Activated CD4-positive, CD25-positive, alpha-beta regulatory T cell treated with anti-CD3 and anti-CD28 coated beads, Interleukin-2, amount 50 U/mL, for 16 hours (primary cell): ENCODE data around the gene NPAT.

Experiments
- DNase-seq: peaks from one replicate; pipeline ENCODE4 v3.0.0-alpha.2; 2020; ENCODE audit warnings: low read depth, low spot score

The NPAT gene

GRCh38 chr11:108222574-108223347 lies at the start of gene NPAT, which contains the start of gene ATM:
Gene NPAT (minus strand): TSS chr11:108222638. CDS start chr11:108222536, 102 bp downstream.
Gene ATM (plus strand): TSS chr11:108223067. CDS start chr11:108227625, 4,558 bp downstream.
- DNase-seq: peak; percentile 96

GRCh38 chr11:108269583-108269982 lies 47.1 kb upstream of the NPAT start:
- no peak for DNase-seq

- no peak for DNase-seq
Measured at GRCh38 chr11:108253176-108253575, 30.7 kb upstream of the NPAT start.

GRCh38 chr11:108246885-108247284 lies 24.4 kb upstream of the NPAT start:
- no peak for DNase-seq

GRCh38 chr11:108246308-108246707 lies 23.9 kb upstream of the NPAT start:
- DNase-seq: no peak

GRCh38 chr11:108242422-108242821 lies 20.0 kb upstream of the NPAT start:
- DNase-seq: no peak

- no peak for DNase-seq
Measured at GRCh38 chr11:108241330-108242037, 19.0 kb upstream of the NPAT start.

- DNase-seq: no peak
Measured at GRCh38 chr11:108239076-108239475, 16.6 kb upstream of the NPAT start.

- DNase-seq: no peak
Measured at GRCh38 chr11:108237058-108237481, 14.6 kb upstream of the NPAT start.

GRCh38 chr11:108235633-108236032 lies 13.2 kb upstream of the NPAT start:
- no peak for DNase-seq

GRCh38 chr11:108235192-108235591 lies 12.8 kb upstream of the NPAT start:
- no peak for DNase-seq

- DNase-seq: no peak
Measured at GRCh38 chr11:108233277-108233945, 11.0 kb upstream of the NPAT start.

- DNase-seq: no peak
Measured at GRCh38 chr11:108228251-108228650, 5.8 kb upstream of the NPAT start.

- DNase-seq: no peak
Measured at GRCh38 chr11:108226036-108226435, 3.6 kb upstream of the NPAT start.

GRCh38 chr11:108224911-108225786 lies 2.7 kb upstream of the NPAT start:
- no peak for DNase-seq

GRCh38 chr11:108224366-108224765 lies 1.9 kb upstream of the NPAT start:
- DNase-seq: no peak

- peak; percentile 23 for DNase-seq
Measured at GRCh38 chr11:108223348-108224149, 1.1 kb upstream of the NPAT start.

- DNase-seq: no peak
Measured at GRCh38 chr11:108221911-108222573, 396 bp downstream of the NPAT start.

GRCh38 chr11:108221371-108221770 lies 1.1 kb downstream of the NPAT start:
- DNase-seq: no peak
